GM15510 (cell line): ENCODE measurements around the gene PARD3.

Experiments used
- POLR2A ChIP-seq: IDR thresholded peaks from 3 replicates; pipeline ENCODE4 v1.6.1; 2011; ENCODE audit warnings: borderline replicate concordance; ENCODE audit not compliant: insufficient read length; ENCODE audit errors: extremely low read depth

The PARD3 gene

GRCh38 chr10:34091635-34092195 is 723.4 kb downstream of the PARD3 start:
- no peak for TF ChIP-seq POLR2A

GRCh38 chr10:34089253-34089652 is 725.8 kb downstream of the PARD3 start:
- no peak for TF ChIP-seq POLR2A

- no peak for TF ChIP-seq POLR2A
Observed at GRCh38 chr10:34088208-34088794, 726.8 kb downstream of the PARD3 start.

GRCh38 chr10:34087095-34087418 is 728.0 kb downstream of the PARD3 start:
- no peak for TF ChIP-seq POLR2A

GRCh38 chr10:34083567-34083966 is 731.5 kb downstream of the PARD3 start:
- TF ChIP-seq POLR2A, result no peak

GRCh38 chr10:34081948-34082347 is 733.1 kb downstream of the PARD3 start:
- TF ChIP-seq POLR2A, result no peak

GRCh38 chr10:34081347-34081743 is 733.8 kb downstream of the PARD3 start:
- TF ChIP-seq POLR2A, result no peak

GRCh38 chr10:34080485-34081346 is 734.4 kb downstream of the PARD3 start:
- no peak for TF ChIP-seq POLR2A

GRCh38 chr10:34079702-34080484 is 735.2 kb downstream of the PARD3 start:
- TF ChIP-seq POLR2A, result no peak

- no peak for TF ChIP-seq POLR2A
Observed at GRCh38 chr10:34078745-34079470, 736.2 kb downstream of the PARD3 start.

- no peak for TF ChIP-seq POLR2A
Observed at GRCh38 chr10:34078017-34078744, 736.9 kb downstream of the PARD3 start.

- TF ChIP-seq POLR2A, result no peak
Observed at GRCh38 chr10:34076443-34076842, 738.7 kb downstream of the PARD3 start.

GRCh38 chr10:34075254-34075926 is 739.7 kb downstream of the PARD3 start:
- no peak for TF ChIP-seq POLR2A
